ENCODE measurements around the gene INTS7.
"Not testable (repeated sequence)": the region's sequence is repeated elsewhere in the genome, so short reads cannot be mapped to it uniquely, and the experiment has no call there.

INTS7 gene

GRCh38 chr1:211986628-211987254 lies 48.6 kb downstream of the INTS7 start:
- FAIRE-seq = no peak
- no peak for DNase-seq (ENCODE audit: insufficient read length, low spot score)

DNA sequence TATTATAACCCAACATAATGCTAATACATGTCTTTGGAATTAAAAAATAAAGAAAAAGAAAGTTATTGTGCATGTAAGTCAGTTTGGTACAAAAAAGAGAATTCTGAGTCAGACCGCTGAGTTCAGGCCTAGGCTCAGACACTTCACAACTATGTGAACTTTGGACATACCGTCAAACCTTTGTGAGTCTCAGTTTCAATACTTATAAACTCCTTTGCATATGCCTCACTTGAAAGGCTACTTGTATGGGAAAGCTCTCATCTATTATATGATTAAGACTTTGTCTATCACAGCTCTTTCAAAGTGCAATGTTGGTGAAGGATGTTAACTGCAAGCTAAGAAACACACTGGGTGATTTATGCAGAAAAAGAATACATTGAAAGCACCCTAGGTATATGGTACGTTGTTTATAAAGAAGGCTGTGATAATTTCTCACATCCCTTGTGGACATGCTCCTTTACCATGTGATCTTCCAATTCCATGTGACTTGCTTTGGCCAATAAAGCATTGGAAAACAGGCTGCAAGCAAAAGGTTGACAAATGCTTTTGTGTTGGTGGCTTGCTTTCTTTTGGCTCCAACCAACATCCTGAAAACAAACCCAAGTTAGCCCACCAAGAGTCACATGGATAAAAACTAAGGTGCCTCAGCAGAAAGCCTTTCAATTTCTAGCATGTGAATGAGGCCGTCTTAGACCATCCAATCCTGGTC lies 49.6 kb downstream of the INTS7 start:
- FAIRE-seq (peak; percentile 89), DNase-seq (ENCODE audit: insufficient read length, low spot score) (peak; percentile 13)

DNA sequence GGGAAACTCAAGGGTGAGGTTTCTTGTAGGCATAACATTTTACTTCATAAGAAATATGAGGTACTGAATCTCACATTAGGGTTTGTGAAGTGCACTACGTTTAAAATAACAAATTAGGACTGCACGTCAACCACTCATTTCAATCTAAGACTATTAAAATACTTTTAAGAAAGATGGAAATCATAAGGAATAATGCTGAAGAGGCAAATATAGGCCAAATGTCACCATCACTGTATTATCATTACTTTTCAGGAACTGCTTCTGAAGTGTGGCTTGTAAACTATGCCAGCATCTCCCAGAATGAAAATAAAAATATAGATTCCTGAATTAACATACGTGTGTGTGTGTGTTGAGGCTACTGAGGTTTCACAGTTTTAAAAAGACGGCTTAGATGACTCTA lies 56.8 kb downstream of the INTS7 start:
- FAIRE-seq = no peak
- DNase-seq (ENCODE audit: insufficient read length, low spot score) = no peak

GRCh38 chr1:211975152-211975941 lies 60.0 kb downstream of the INTS7 start:
- no peak for FAIRE-seq
- no peak for DNase-seq (ENCODE audit: insufficient read length, low spot score)

- DNase-seq (ENCODE audit: insufficient read length, low spot score) (no peak), FAIRE-seq (no peak)
Observed at GRCh38 chr1:211973541-211973940, 61.8 kb downstream of the INTS7 start.

DNA sequence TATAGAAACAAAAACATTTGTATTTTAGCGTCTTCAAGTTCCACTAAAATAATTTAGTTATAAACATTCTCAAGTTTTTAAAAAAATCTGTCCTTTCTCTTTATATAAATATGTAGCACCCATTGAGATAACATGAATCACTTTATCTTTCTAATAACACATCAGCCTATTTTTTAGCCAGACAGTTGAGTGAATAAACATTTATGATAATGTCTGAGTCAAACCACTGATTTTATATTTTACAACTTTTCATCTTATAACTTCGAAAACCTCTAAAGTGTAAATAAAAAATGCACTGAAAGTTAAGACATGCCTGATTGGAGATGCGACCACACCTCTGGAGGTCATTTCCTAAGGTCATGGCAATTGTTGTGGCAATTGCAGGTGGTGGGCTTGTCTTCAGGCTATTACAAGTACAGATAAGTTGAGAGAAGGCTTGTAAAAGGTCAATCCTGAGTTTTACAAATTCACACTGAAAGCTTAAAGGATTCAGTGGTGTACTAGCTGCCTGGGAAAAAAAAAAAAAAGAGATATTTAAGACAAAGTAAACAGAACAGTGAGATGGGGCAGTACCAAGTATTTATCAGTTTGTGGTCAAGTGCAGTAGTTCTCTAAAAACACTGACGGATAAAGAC lies 67.0 kb downstream of the INTS7 start:
- no peak for FAIRE-seq
- DNase-seq (ENCODE audit: insufficient read length, low spot score) = no peak

- no peak for DNase-seq (ENCODE audit: insufficient read length, low spot score)
- FAIRE-seq = no peak
Observed at GRCh38 chr1:211967704-211968103, 67.7 kb downstream of the INTS7 start.

GRCh38 chr1:211965108-211965805 lies 70.1 kb downstream of the INTS7 start:
- FAIRE-seq (no peak), DNase-seq (ENCODE audit: insufficient read length, low spot score) (no peak)

- no peak for DNase-seq (ENCODE audit: insufficient read length, low spot score)
- FAIRE-seq = no peak
Observed at GRCh38 chr1:211959680-211960079, 75.7 kb downstream of the INTS7 start.

DNA sequence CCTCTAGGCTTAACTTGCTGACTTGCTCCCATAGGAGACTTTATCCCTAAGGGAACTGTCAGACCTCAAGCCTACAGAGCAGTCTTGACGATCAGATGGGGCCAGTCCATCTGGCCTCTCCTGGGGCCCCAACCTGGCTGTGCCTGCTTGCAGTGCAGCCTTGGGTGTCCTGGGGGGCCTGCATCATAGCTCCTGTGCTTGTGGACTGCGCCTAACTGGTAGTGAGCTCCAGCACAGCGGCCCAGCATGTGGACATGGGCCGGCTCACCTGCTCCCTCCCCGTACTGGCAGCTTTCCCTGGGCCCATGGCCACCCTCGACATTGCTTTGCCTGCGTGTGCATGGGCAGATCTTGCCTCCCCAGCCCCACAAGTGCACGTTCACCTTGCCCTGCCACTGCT lies 76.1 kb downstream of the INTS7 start:
- FAIRE-seq (no peak), DNase-seq (ENCODE audit: insufficient read length, low spot score) (no peak)

- not testable (repeated sequence) for FAIRE-seq; DNase-seq (ENCODE audit: insufficient read length, low spot score)
Observed at GRCh38 chr1:211954028-211954427, 81.3 kb downstream of the INTS7 start.

DNA sequence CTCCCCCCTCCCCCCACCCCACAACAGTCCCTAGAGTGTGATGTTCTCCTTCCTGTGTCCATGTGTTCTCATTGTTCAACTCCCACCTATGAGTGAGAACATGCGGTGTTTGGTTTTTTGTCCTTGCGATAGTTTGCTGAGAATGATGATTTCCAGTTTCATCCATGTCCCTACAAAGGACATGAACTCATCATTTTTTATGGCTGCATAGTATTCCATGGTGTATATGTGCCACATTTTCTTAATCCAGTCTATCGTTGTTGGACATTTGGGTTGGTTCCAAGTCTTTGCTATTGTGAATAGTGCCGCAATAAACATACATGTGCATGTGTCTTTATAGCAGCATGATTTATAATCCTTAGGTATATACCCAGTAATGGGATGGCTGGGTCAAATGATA lies 81.8 kb downstream of the INTS7 start:
- not testable (repeated sequence) for DNase-seq (ENCODE audit: insufficient read length, low spot score); FAIRE-seq

DNA sequence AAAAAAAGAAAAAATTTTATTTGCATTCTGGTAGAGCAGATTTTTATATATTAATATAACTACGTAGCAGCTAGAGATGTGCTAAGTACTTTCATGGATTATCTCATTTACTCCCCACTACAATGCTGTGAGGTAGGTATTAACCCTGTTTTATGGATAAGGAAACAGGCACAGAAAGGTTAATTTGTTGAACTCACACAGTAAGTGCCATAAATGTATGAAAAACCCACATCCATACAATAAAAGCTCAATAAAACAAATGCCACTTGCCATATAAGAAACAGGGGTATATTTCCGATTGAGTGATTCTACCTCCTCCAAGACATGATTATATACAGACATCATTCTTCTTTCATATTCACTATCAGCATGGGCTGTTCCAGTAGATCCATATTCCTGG lies 83.1 kb downstream of the INTS7 start:
- DNase-seq (ENCODE audit: insufficient read length, low spot score) (no peak), FAIRE-seq (peak; percentile 23)

DNA sequence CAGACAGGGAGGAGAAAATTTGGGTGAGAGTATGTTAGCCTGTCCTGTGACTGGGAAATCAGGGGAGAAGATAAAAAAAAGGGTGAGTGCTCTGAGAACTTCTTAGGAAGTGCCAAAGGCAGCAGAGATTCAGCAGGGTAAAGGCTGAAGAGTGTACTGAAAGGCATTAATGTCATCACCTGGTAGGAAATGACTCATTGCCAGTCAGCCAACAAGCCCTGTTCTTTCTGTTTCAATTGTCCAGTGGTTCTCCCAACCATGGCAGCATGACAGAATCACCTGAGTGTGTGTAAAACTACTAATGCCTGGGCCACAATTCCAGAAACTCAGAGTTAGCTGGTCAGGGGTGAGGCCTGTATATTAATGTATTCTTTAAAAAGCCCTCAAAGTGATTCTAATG lies 83.5 kb downstream of the INTS7 start:
- peak; percentile 40 for DNase-seq (ENCODE audit: insufficient read length, low spot score)

DNA sequence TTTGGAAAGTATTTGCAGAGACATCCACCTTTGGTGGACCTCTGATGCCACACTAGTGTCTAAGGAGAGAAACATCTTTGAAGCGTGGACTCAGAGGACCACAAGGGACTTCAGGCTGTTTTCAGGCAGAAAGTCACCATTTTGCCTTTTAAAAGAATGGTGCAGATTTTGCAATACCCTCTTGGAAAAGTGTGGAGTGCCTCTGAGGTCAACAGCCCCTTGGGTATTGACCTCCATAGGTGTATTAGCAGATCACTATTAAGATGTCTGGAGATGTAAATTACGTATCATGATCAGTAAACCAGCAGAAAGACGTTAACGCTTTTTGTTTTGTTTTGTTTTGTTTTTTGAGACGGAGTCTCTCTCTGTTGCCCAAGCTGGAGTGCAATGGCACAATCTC lies 87.0 kb downstream of the INTS7 start:
- FAIRE-seq (no peak), DNase-seq (ENCODE audit: insufficient read length, low spot score) (no peak)

More for the DNA sequence above, 83.5 kb downstream of the INTS7 start:
- FAIRE-seq = peak; percentile 96

- no peak for FAIRE-seq
- DNase-seq (ENCODE audit: insufficient read length, low spot score) = no peak
Observed at GRCh38 chr1:211947396-211948295, 87.7 kb downstream of the INTS7 start.

- FAIRE-seq = peak; percentile 66
- no peak for DNase-seq (ENCODE audit: insufficient read length, low spot score)
Observed at GRCh38 chr1:211944733-211945500, 90.4 kb downstream of the INTS7 start.

- no peak for FAIRE-seq
Observed at GRCh38 chr1:211942583-211942982, 92.8 kb downstream of the INTS7 start.

More at GRCh38 chr1:211942583-211942982, 92.8 kb downstream of the INTS7 start:
- DNase-seq (ENCODE audit: insufficient read length, low spot score) = no peak

Measured in GM19239 (cell line).